Activated CD8-positive, alpha-beta memory T cell treated with anti-CD3 and anti-CD28 coated beads, Interleukin-2, amount 10 ng/mL, durations not matched to agents 7 days and 5 days (primary cell): ENCODE results near the gene SNX3. TPM values are rescaled to one million over a fixed set of nuclear protein-coding genes. Genes with fewer than 3 reads are reported as not detected.

ENCODE experiments used
- ATAC-seq: fragments of 150-1000 bp; cut with Tn5 transposase; one replicate; pipeline ENCODE4 v1.10.0; 2021; ENCODE audit warnings: moderate library complexity
- CTCF ChIA-PET: fragments of 350-600 bp; sonication (Branson Sonifier 250); formaldehyde crosslinking; loops from one replicate; lab custom pipeline; 2021; ENCODE audit warnings: antibody characterized with exemption; lab: Charles Lee
- DNase-seq: peaks from one replicate; pipeline ENCODE4 v3.0.0-alpha.2; 2020
- H3K27ac Mint-ChIP-seq: one replicate; pipeline ENCODE4 v1.8.0; 2021; ENCODE audit warnings: mild to moderate bottlenecking, mixed read lengths
- H3K27me3 Mint-ChIP-seq: one replicate; pipeline ENCODE4 v1.8.0; 2021; ENCODE audit warnings: mixed read lengths
- H3K36me3 Mint-ChIP-seq: one replicate; pipeline ENCODE4 v1.8.0; 2021; ENCODE audit warnings: mild to moderate bottlenecking, mixed read lengths
- H3K4me1 Mint-ChIP-seq: one replicate; pipeline ENCODE4 v1.8.0; 2021; ENCODE audit warnings: mixed read lengths
- H3K4me3 Mint-ChIP-seq: one replicate; pipeline ENCODE4 v1.8.0; 2021; ENCODE audit warnings: mild to moderate bottlenecking, moderate library complexity, mixed read lengths
- H3K9me3 Mint-ChIP-seq: one replicate; pipeline ENCODE4 v1.8.0; 2022; ENCODE audit warnings: low read depth, mixed read lengths
- total RNA-seq, 2 experiments: library from RNA; stranded (reverse); gene quantifications; one replicate each; pipeline ENCODE4 v1.2.3, GENCODE V29; 2021

Gene SNX3
- total RNA-seq, 2 experiments from 2014 or later: 67.9 to 68.8 TPM

GRCh38 chr6:108222504-108222903, 38.3 kb downstream of the SNX3 start:
- Mint-ChIP-seq H3K27ac (peak overlapping the region; percentile 74), H3K27me3 (no peaks in the 10 kb centered on the region), H3K9me3 (no peaks in the 10 kb centered on the region), H3K36me3 (peaks cover 31% of the 10 kb centered on the region), H3K4me3 (no peak overlapping the region), H3K4me1 (peaks cover 18% of the 10 kb centered on the region)
- CTCF ChIA-PET: interaction anchor here (1.6 kb wide), 1 partner anchor 37 kb away, joined by 4 read pairs; no protein-coding TSS in a partner anchor
- ATAC-seq (peak; percentile 57), DNase-seq (no peak)

DNA sequence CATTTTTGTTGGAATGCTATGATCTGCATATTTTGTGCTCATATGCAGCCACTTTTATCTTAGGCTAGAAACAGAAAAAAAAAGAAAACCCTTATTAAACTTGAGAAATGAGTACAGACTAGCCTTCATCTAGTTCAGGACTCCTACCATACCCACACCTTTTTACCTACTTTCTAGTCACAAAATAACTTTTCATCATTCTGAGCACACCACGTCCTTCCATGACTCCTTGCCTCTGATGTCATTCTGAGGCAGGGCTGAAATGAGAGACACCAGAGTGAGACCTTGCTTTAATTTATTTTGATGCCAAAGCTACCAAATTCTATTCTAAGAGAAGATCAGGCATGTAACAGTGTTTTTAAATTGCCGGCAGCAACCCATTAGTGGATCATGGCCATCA, 38.8 kb downstream of the SNX3 start:
- Mint-ChIP-seq H3K27ac (peak overlapping the region; percentile 74), H3K9me3 (no peaks in the 10 kb centered on the region), H3K27me3 (no peaks in the 10 kb centered on the region), H3K4me1 (peaks cover 18% of the 10 kb centered on the region), H3K4me3 (no peak overlapping the region), H3K36me3 (peaks cover 31% of the 10 kb centered on the region)
- CTCF ChIA-PET: no interaction called here
- peak; percentile 57 for ATAC-seq
- no peak for DNase-seq

GRCh38 chr6:108211671-108212070, 49.2 kb downstream of the SNX3 start:
- DNase-seq: no peak
- CTCF ChIA-PET: no interaction called here
- H3K36me3 Mint-ChIP-seq: peaks cover 27% of the 10 kb centered on the region
- H3K4me3 Mint-ChIP-seq: no peak overlapping the region
- H3K4me1 Mint-ChIP-seq: peaks cover 6% of the 10 kb centered on the region
- H3K27me3 Mint-ChIP-seq: no peaks in the 10 kb centered on the region
- no peak overlapping the region for H3K27ac Mint-ChIP-seq
- no peaks in the 10 kb centered on the region for H3K9me3 Mint-ChIP-seq
- ATAC-seq: no peak

DNA sequence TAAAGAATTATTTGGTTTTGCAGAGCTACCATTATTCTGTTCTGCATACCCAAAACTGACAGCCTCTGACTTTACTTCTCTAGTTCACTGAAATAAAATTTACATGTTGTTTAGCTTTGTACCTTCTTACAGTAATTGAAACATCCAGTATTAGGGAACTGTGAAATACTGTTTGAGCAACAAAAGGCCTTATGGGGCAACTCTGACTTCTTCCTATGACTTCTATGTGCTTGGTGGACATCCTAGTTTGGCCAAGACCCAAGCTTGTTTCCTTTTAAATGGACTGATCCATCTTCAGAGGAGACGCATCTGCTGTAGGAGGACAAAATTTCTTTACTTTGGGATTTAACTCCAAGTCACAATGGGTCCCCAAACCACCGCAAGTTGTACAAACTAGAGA, 50.3 kb downstream of the SNX3 start:
- Mint-ChIP-seq H3K36me3 (peaks cover 27% of the 10 kb centered on the region), H3K4me1 (peaks cover 6% of the 10 kb centered on the region), H3K27me3 (no peaks in the 10 kb centered on the region), H3K27ac (no peak overlapping the region), H3K9me3 (no peaks in the 10 kb centered on the region), H3K4me3 (no peak overlapping the region)
- no peak for DNase-seq
- CTCF ChIA-PET: no interaction called here
- no peak for ATAC-seq

DNA sequence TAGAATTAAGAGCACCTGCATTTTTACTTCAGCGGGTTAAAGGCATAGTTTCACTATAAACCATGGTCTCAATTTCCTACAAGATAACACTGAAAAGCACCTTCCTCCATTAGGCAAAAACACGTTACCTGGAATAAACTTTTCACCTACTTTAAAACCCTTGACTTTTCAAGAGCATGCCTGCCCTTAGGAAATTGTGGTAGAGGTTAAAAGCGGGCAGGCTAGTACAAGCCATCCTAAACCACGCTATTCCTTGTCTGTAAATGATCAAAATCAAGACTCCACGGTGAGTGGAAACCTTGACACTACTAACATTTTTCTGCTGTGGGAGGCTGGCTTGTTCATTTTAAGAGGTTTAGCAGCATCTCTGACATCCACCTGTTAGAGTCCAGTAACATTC, 51.1 kb downstream of the SNX3 start:
- ATAC-seq (no peak), DNase-seq (no peak)
- no peak overlapping the region for H3K27ac Mint-ChIP-seq
- no peak overlapping the region for H3K4me3 Mint-ChIP-seq
- no peaks in the 10 kb centered on the region for H3K27me3 Mint-ChIP-seq
- no peaks in the 10 kb centered on the region for H3K9me3 Mint-ChIP-seq
- CTCF ChIA-PET: no interaction called here
- peaks cover 6% of the 10 kb centered on the region for H3K4me1 Mint-ChIP-seq
- H3K36me3 Mint-ChIP-seq: peaks cover 24% of the 10 kb centered on the region

- peaks cover 6% of the 10 kb centered on the region for H3K4me1 Mint-ChIP-seq
Measured at GRCh38 chr6:108207013-108207412, 53.8 kb downstream of the SNX3 start.

DNA sequence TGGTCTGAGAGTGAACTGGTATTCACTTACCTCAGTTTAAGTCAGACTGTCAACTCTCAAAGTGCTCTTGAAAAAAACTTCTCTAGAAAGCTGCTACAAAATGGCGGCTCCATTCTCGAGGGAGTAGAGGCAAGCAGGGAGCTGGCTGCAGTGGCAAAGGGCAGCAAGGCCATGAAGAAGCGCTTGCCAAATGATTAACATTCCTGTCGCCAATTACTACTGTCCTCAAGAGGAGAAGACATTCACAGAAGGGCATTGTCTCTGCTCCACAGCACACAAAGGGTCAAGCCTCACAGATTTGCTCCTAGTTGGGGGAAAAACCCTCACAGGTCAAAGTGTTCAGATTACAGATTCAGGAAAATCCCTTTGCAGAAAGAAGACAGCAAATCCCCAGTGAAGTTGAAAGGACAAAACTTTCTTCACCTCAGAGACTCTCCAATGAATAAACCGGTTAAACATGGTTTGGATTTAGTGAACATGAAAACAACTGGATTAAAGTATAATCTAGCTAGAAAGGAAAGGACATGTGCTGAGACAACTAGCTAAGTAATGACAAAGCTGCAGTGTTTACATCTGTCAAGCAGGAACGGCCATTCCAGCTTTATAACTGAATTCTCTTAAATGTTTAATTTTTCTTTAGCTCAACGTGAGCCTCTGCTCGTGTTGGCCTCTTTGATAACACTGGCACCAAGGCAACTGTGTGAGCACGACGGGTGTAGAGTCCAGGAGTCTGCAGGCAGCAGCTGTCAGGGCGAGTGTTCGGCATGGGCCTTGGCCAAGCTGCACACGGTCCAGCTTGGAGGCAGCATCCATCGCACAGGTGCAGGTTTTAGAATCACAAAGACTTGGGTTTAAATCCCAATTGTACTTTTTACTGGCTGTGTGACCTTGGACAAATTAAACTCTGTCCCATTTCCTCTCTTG, 57.4 kb downstream of the SNX3 start:
- Mint-ChIP-seq H3K9me3 (no peaks in the 10 kb centered on the region), H3K27ac (no peak overlapping the region), H3K4me3 (no peak overlapping the region), H3K4me1 (no peaks in the 10 kb centered on the region), H3K36me3 (peaks cover 5% of the 10 kb centered on the region), H3K27me3 (no peaks in the 10 kb centered on the region)
- CTCF ChIA-PET: no interaction called here
- no peak for DNase-seq
- ATAC-seq: no peak

More at GRCh38 chr6:108207013-108207412, 53.8 kb downstream of the SNX3 start:
- Mint-ChIP-seq H3K4me3 (no peak overlapping the region), H3K27ac (no peak overlapping the region), H3K27me3 (no peaks in the 10 kb centered on the region), H3K9me3 (no peaks in the 10 kb centered on the region), H3K36me3 (peaks cover 19% of the 10 kb centered on the region)
- DNase-seq (no peak), ATAC-seq (no peak)
- CTCF ChIA-PET: no interaction called here

DNA sequence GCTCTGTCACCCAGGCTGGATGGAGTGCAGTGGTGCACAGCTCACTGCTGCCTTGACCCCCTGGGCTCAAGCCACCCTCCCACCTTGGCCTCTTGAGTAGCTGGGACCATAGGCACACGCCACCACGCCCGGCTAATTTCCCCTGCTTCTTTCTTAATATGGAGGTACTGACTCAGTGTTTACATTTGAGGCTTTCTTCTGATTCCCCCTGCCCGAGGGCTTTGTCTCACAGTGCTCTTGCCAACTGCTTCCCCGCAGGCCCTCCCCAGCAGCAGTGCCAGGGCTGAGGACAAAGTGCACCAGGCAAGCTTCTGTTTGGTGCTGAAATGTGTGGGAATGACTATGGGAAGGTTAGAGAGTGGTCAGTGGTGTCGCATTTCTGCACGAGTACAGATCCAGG, 60.2 kb downstream of the SNX3 start:
- H3K9me3 Mint-ChIP-seq: no peaks in the 10 kb centered on the region
- peak overlapping the region; percentile 9 for H3K27ac Mint-ChIP-seq
- H3K36me3 Mint-ChIP-seq: no peaks in the 10 kb centered on the region
- DNase-seq: no peak
- ATAC-seq: no peak
- H3K27me3 Mint-ChIP-seq: no peaks in the 10 kb centered on the region
- CTCF ChIA-PET: no interaction called here
- H3K4me1 Mint-ChIP-seq: no peaks in the 10 kb centered on the region
- H3K4me3 Mint-ChIP-seq: no peak overlapping the region

GRCh38 chr6:108200186-108200585, 60.7 kb downstream of the SNX3 start:
- Mint-ChIP-seq H3K27me3 (no peaks in the 10 kb centered on the region), H3K27ac (no peak overlapping the region), H3K9me3 (no peaks in the 10 kb centered on the region), H3K4me3 (no peak overlapping the region), H3K4me1 (no peaks in the 10 kb centered on the region), H3K36me3 (no peaks in the 10 kb centered on the region)
- CTCF ChIA-PET: no interaction called here
- no peak for DNase-seq
- no peak for ATAC-seq

DNA sequence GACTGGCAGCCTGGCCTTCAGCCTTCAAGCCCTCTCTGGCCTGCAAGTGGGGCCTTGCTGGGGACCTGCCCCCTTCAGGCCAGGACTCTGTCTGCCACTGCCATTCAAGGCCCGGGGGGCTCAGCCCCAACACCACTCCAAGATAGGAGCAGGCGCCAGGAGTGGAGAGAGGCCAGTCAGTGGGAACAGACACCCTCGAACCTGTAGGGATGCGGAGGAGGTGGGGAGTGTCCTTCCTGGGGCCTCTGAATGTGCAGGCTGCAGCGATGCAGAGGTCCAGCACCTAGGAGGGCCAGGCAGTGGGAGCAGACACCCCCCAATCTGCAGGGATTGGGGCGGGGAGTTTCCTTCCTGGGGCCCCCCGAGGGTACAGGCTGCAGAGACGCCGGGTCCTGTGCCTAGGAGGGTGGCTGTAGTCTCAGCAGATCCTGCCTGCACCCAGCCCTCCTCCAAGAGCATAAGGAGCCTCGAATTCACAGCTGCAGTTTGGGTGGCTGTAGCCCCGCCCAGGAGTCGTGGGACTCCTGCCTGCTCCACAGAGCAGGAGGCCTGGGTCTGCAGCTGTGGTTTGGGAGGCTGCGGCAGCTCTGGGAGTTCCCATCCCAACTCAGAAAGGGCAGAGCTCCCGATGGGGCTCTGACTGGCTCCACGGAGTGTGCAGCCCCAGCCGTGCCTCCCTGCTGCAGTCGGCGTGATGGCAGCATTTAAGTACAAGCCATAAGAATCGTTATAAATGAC, 61.9 kb downstream of the SNX3 start:
- no peaks in the 10 kb centered on the region for H3K27me3 Mint-ChIP-seq
- CTCF ChIA-PET: no interaction called here
- H3K36me3 Mint-ChIP-seq: no peaks in the 10 kb centered on the region
- ATAC-seq (no peak), DNase-seq (no peak)
- H3K27ac Mint-ChIP-seq: no peak overlapping the region
- no peaks in the 10 kb centered on the region for H3K9me3 Mint-ChIP-seq
- no peaks in the 10 kb centered on the region for H3K4me1 Mint-ChIP-seq
- no peak overlapping the region for H3K4me3 Mint-ChIP-seq

DNA sequence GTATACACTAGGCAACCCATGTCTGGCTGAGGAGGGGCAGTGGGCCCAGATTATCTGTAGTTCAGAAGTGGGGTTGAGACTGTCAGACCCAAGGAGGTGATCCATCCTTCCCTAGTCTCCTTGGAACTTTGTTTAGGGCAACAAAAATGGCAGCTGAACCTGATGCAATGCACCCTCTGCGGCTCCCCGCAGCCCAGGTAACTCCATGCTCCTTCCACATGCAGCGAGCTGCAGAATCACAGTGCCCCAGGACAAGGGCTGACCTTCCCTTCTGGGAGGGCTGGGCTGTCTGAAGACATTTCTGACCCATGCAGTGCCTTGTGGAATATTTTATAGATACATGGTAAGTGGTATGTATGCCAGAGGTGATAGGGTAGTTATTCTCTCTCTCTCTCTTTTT, 65.6 kb downstream of the SNX3 start:
- Mint-ChIP-seq H3K4me3 (no peak overlapping the region), H3K9me3 (no peaks in the 10 kb centered on the region), H3K36me3 (no peaks in the 10 kb centered on the region), H3K4me1 (no peaks in the 10 kb centered on the region), H3K27ac (no peak overlapping the region), H3K27me3 (peaks cover 9% of the 10 kb centered on the region)
- CTCF ChIA-PET: no interaction called here
- DNase-seq (no peak), ATAC-seq (no peak)

DNA sequence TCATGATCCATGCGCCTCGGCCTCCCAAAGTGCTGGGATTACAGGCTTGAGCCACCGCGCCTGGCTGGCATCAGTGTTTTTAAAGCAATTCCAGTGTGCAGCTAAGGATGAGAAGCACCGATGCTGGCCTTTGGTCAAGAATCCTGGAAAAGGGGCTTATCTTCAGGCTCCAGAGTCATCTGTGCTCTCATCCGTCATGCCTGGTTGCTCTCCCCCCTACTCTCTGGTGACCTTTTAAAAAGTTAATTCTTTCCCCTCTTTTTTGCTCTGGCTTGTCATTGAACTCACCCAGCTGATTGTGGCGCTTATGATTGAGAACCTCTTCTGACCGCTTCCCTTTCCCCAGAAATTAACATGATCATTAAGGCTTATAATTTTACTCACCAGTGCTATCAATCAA, 66.3 kb downstream of the SNX3 start:
- Mint-ChIP-seq H3K9me3 (no peaks in the 10 kb centered on the region), H3K27me3 (peaks cover 13% of the 10 kb centered on the region), H3K4me3 (no peak overlapping the region), H3K4me1 (no peaks in the 10 kb centered on the region), H3K36me3 (no peaks in the 10 kb centered on the region), H3K27ac (no peak overlapping the region)
- CTCF ChIA-PET: no interaction called here
- DNase-seq (no peak), ATAC-seq (no peak)

GRCh38 chr6:108193835-108194234, 67.0 kb downstream of the SNX3 start:
- ATAC-seq (no peak), DNase-seq (no peak)
- Mint-ChIP-seq H3K27ac (no peak overlapping the region), H3K4me1 (no peaks in the 10 kb centered on the region), H3K4me3 (no peak overlapping the region), H3K9me3 (no peaks in the 10 kb centered on the region), H3K36me3 (no peaks in the 10 kb centered on the region), H3K27me3 (peaks cover 19% of the 10 kb centered on the region)
- CTCF ChIA-PET: no interaction called here

DNA sequence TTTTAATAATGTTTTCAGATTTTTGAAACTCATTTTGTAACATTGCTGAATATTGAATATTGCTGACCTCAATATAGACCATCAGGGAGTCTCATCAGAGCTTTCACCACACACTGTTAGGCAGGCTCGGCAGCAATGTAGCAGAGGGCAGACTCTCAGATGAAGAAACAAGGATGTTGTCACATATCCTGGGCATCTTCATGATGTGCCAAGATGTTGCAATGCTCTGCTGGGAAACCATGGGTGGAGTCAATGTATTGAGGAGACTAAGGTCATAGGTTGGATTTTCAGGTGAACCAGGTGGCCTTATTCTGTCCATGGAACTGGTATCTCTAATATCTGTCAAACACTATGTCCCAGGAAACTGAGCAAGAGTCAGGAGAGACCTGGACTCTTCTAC, 67.7 kb downstream of the SNX3 start:
- ATAC-seq: no peak
- H3K27me3 Mint-ChIP-seq: peaks cover 20% of the 10 kb centered on the region
- no peak overlapping the region for H3K4me3 Mint-ChIP-seq
- no peaks in the 10 kb centered on the region for H3K9me3 Mint-ChIP-seq
- no peak for DNase-seq
- CTCF ChIA-PET: no interaction called here
- H3K27ac Mint-ChIP-seq: no peak overlapping the region
- H3K4me1 Mint-ChIP-seq: no peaks in the 10 kb centered on the region
- no peaks in the 10 kb centered on the region for H3K36me3 Mint-ChIP-seq
